Muscle layer of colon (tissue), 2 donors: ENCODE data around the gene CCDC78.
"Not testable (repeated sequence)": the region's sequence is repeated elsewhere in the genome, so short reads cannot be mapped to it uniquely, and the experiment has no call there.

Experiments
- H3K27ac ChIP-seq: one replicate; pipeline ENCODE4 v1.7.0; 2013; ENCODE audit warnings: low read depth, mild to moderate bottlenecking, low read length, moderate library complexity
- H3K27me3 ChIP-seq, 2 donors: one replicate each; pipeline ENCODE4 v1.7.0; 2013; ENCODE audit warnings: low read length in 2 of 2, mild to moderate bottlenecking in 2 of 2; ENCODE audit not compliant: insufficient read depth in 2 of 2, control insufficient read depth in 1 of 2
- H3K36me3 ChIP-seq: one replicate; pipeline ENCODE4 v1.7.0; 2013; ENCODE audit warnings: mild to moderate bottlenecking, low read length; ENCODE audit not compliant: insufficient read depth
- H3K4me1 ChIP-seq: one replicate; pipeline ENCODE4 v1.7.0; 2013; ENCODE audit warnings: mild to moderate bottlenecking, low read length; ENCODE audit not compliant: insufficient read depth
- H3K4me3 ChIP-seq, 2 donors: one replicate each; pipeline ENCODE4 v1.7.0; 2013; ENCODE audit warnings: low read length in 2 of 2, low read depth in 1 of 2, mild to moderate bottlenecking in 1 of 2, moderate library complexity in 1 of 2
- H3K9ac ChIP-seq: one replicate; pipeline ENCODE4 v1.7.0; 2013; ENCODE audit warnings: low read length
- H3K9me3 ChIP-seq: one replicate; pipeline ENCODE4 v1.7.0; 2013; ENCODE audit warnings: mild to moderate bottlenecking, low read length
- donor health status: abdominal sarcoma.
- donor health status: Adenocarcinoma of cecum.

Gene CCDC78

DNA sequence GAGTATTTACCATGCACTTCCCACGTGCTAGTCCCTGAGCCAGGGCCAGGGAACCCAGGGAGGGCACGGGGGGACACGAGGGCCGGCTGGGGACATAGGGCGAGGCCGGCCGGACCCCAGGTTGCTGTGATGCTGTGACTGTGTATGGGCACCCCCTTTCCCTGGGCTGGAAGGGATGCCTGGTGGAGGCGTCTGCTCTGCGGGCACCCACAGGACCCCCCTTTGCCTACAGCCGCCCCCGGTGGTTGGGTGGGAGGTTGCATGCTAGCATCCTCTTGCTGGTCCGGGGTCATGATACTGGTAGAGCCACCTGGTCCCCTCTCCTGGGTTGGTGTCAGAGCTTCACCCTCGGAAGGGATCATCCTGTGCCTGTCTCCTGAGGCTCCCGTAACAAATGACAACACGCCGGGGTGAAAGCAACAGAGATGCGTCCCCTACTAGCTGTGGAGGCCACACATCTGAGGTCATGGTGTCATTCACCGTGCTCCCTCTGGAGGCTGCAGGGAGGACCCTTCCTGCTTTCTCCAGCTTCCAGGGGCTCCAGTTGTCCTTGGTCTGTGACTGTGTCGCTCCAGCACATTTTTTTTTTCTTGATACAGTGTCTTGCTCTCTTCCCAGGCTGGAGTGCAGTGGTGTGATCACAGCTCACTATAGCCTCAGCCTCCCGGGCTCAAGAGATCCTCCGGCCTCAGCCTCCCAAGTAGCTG, 17.7 kb upstream of the CCDC78 start:
- Histone ChIP-seq H3K4me3 (no peak overlapping the region), H3K27me3 (peaks cover 0 to 3% of the 10 kb centered on the region in 2 donors), H3K36me3 (no peaks in the 10 kb centered on the region), H3K4me1 (peaks cover 10% of the 10 kb centered on the region), H3K27ac (no peak overlapping the region), H3K9ac (no peak overlapping the region), H3K9me3 (no peaks in the 10 kb centered on the region)

- H3K4me1 ChIP-seq, H3K27me3 ChIP-seq, H3K9me3 ChIP-seq, H3K36me3 ChIP-seq, H3K27ac ChIP-seq, H3K4me3 ChIP-seq, H3K9ac ChIP-seq: not testable (repeated sequence)
Observed at GRCh38 chr16:742894-743293, 16.7 kb upstream of the CCDC78 start.

- H3K4me3 ChIP-seq, result no peak overlapping the region
- no peak overlapping the region for H3K27ac ChIP-seq
- peaks cover 10% of the 10 kb centered on the region for H3K4me1 ChIP-seq
- no peak overlapping the region for H3K9ac ChIP-seq
- H3K9me3 ChIP-seq, result no peaks in the 10 kb centered on the region
- peaks cover 0 to 3% of the 10 kb centered on the region in 2 donors for H3K27me3 ChIP-seq
- peaks cover 9% of the 10 kb centered on the region for H3K36me3 ChIP-seq
Observed at GRCh38 chr16:741986-742629, 15.9 kb upstream of the CCDC78 start.

DNA sequence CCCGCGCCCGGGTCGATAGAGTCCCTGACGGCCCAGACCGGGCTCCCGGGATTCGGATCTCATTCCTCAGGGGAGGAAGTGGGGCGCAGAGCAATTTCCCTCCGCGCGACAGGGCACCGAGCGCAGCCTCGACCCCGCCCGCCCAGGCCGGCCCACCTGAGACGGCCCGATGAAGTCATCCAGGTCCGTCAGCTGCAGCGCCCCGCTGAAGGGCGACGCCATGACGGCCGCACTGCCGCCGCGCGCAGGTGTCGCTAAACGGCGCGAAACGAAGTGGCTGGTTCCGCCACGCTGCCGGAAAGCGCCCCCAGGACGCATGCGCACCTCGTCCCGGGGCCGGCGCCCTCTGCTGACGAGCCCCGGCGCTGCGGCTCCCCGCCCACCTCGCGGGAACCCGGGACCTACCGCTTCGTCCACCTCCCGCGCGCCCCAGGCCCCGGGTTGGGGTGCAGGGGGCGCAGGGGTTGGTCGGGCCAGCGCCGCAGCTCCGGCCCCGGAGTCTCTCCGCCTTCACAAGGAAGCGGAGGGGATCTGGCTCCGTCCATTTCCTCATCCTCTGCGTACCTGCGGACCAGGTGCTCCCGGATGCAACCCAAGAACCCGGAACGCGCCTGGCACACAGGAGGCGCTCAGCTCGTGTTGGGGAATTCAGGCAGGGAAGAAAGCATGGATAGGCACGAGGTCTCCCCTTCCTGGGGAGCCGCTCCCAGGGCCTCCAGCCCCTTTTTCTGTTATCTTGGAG, 14.7 kb upstream of the CCDC78 start, which contains the start of gene CIAO3:
Gene CIAO3 (minus strand): TSS at position 234 of the 742 bp plus-strand sequence. CDS start 12 bp downstream, at position 222.
- H3K36me3 ChIP-seq, result peaks cover 13% of the 10 kb centered on the region

GRCh38 chr16:740459-740763, 14.2 kb upstream of the CCDC78 start:
- Histone ChIP-seq H3K4me1 (peaks cover 10% of the 10 kb centered on the region), H3K9me3 (no peaks in the 10 kb centered on the region), H3K9ac (peak overlapping the region; percentile 27), H3K27ac (peak overlapping the region; percentile 82), H3K36me3 (peaks cover 17% of the 10 kb centered on the region), H3K4me3 (peak overlapping the region; percentile 72 to 97), H3K27me3 (peaks cover 0 to 3% of the 10 kb centered on the region in 2 donors)

More for the DNA sequence above, 14.7 kb upstream of the CCDC78 start, which contains the start of gene CIAO3:
- Histone ChIP-seq H3K27me3 (peaks cover 0 to 3% of the 10 kb centered on the region in 2 donors), H3K9me3 (no peaks in the 10 kb centered on the region), H3K4me1 (peaks cover 10% of the 10 kb centered on the region), H3K9ac (peak within 1 kb of the TSS; percentile 27), H3K4me3 (peak within 1 kb of the TSS; percentile 72 to 97), H3K27ac (peak within 1 kb of the TSS; percentile 82)

DNA sequence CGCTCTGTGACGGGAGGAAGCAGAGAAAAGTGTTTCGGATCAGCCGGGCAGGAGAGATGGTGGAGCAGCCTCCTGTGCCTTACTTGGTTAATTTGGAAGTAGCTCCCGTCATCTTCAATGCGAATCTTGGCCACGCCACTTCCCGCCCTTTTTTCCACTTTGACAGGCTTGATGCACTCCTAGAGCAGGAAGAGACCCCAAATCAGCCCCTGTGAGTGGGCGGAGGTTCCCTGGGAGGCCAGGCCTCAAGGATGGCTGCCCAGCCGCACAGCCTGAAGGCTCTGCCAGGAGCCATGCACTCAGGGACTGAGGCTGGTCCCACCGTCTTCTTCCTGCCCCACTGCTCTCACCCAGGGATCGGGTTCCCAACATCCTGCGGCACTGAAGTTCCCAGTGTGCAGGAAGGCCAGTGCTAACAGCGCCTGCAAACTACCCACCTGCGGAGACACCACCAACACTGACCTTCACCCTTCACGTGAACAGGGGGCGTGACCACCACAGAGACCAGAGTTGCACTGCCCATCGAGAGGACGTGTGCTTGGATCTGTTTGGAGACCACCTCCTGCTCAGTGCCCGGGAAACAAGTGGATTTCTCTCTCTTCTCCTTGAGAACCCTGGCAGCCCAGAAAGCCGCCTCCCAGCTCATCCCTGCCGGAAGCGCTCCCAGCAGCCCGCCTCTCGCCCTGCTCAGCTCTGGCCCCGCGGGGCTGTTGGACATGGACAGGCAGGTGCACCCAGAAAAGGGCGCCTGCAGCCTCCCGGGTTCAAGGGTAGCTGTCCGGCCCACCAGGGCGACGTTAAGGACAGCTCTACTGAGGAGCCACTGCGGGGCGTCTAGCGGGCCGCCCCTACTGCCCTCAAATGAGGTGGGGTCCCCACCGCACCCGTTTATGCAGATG, 13.6 kb upstream of the CCDC78 start:
- H3K27ac ChIP-seq, result peak overlapping the region; percentile 82
- H3K4me3 ChIP-seq, result peak overlapping the region; percentile 72 to 97
- H3K9ac ChIP-seq, result peak overlapping the region; percentile 27
- peaks cover 0 to 3% of the 10 kb centered on the region in 2 donors for H3K27me3 ChIP-seq
- no peaks in the 10 kb centered on the region for H3K9me3 ChIP-seq
- H3K36me3 ChIP-seq, result peaks cover 21% of the 10 kb centered on the region
- H3K4me1 ChIP-seq, result peaks cover 10% of the 10 kb centered on the region

- no peak overlapping the region for H3K4me3 ChIP-seq
- H3K9ac ChIP-seq, result no peak overlapping the region
- H3K4me1 ChIP-seq, result peaks cover 10% of the 10 kb centered on the region
- H3K9me3 ChIP-seq, result no peaks in the 10 kb centered on the region
- H3K36me3 ChIP-seq, result peaks cover 25% of the 10 kb centered on the region
- H3K27me3 ChIP-seq, result no peaks in the 10 kb centered on the region
- H3K27ac ChIP-seq, result no peak overlapping the region
Observed at GRCh38 chr16:736936-737481, 10.8 kb upstream of the CCDC78 start.

DNA sequence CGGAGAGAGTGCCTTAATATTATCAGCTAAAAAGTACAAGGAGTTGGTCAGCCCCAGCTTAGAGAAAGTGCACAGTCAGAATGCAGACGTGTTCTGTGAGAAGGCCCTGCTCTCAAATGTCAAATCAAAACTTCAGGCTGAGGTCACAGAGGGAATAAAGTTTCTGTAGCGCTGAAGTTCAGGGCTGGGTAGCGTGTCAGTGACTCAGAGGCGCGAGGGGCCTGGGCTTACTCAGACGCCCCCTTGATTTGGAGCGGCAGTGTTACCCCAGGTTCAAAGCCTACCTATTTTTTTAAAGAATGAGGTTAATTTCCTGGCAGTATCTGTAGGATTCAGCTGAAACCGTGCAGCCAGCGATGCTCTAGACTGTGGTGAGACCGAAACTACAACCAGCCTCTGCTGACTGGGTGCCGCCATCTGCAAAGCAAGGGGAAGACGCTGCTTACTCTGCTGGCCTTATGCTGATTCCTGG, 9.8 kb upstream of the CCDC78 start:
- Histone ChIP-seq H3K27me3 (no peaks in the 10 kb centered on the region), H3K9ac (no peak overlapping the region), H3K36me3 (peaks cover 26% of the 10 kb centered on the region), H3K27ac (no peak overlapping the region), H3K9me3 (no peaks in the 10 kb centered on the region), H3K4me3 (no peak overlapping the region), H3K4me1 (peaks cover 7% of the 10 kb centered on the region)

GRCh38 chr16:734981-735881, 9.0 kb upstream of the CCDC78 start:
- H3K27ac ChIP-seq, result no peak overlapping the region
- H3K36me3 ChIP-seq, result peaks cover 26% of the 10 kb centered on the region
- peaks cover 7% of the 10 kb centered on the region for H3K4me1 ChIP-seq
- H3K27me3 ChIP-seq, result no peaks in the 10 kb centered on the region
- H3K9me3 ChIP-seq, result no peaks in the 10 kb centered on the region
- no peak overlapping the region for H3K9ac ChIP-seq
- H3K4me3 ChIP-seq, result no peak overlapping the region
